GM18951 (cell line): ENCODE results near the gene NOX5.

Experiments used
- POLR2A ChIP-seq: IDR thresholded peaks from 4 replicates; pipeline ENCODE4 v1.6.1; 2011; ENCODE audit warnings: mild to moderate bottlenecking; ENCODE audit not compliant: insufficient read length, insufficient read depth; ENCODE audit errors: extremely low read depth
- in situ Hi-C: fragments of 300-500 bp; cut with MboI; formaldehyde crosslinking; loops from one replicate; pipeline ENCODE4 v1.12.0; 2022; ENCODE audit warnings: low sequenced_read_pairs, mixed read lengths, inconsistent platforms; ENCODE audit not compliant: unreplicated experiment

The NOX5 gene

GRCh38 chr15:69037977-69038376 lies 23.5 kb downstream of the NOX5 start:
- no peak for TF ChIP-seq POLR2A
- in situ Hi-C loops, result no loop called here

- in situ Hi-C loops, result no loop called here
- no peak for TF ChIP-seq POLR2A
Measured at GRCh38 chr15:69038508-69038907, 24.0 kb downstream of the NOX5 start.

GRCh38 chr15:69039516-69040225 lies 25.2 kb downstream of the NOX5 start:
- TF ChIP-seq POLR2A, result no peak
- in situ Hi-C loops, result no loop called here

- in situ Hi-C loops, result no loop called here
- no peak for TF ChIP-seq POLR2A
Measured at GRCh38 chr15:69042531-69042930, 28.0 kb downstream of the NOX5 start.

GRCh38 chr15:69045802-69046201 lies 31.3 kb downstream of the NOX5 start:
- in situ Hi-C loops, result no loop called here
- TF ChIP-seq POLR2A, result no peak

GRCh38 chr15:69046781-69047180 lies 32.3 kb downstream of the NOX5 start:
- TF ChIP-seq POLR2A, result no peak
- in situ Hi-C loops, result no loop called here

GRCh38 chr15:69049976-69050375 lies 35.5 kb downstream of the NOX5 start:
- no peak for TF ChIP-seq POLR2A
- in situ Hi-C loops, result loop anchor here (25.0 kb wide), 2 partner anchors 212 to 337 kb away; no protein-coding TSS in a partner anchor

GRCh38 chr15:69055251-69055650 lies 40.8 kb downstream of the NOX5 start:
- in situ Hi-C loops, result loop anchor here (25.0 kb wide), 2 partner anchors 207 to 332 kb away; no protein-coding TSS in a partner anchor
- no peak for TF ChIP-seq POLR2A

- no peak for TF ChIP-seq POLR2A
- in situ Hi-C loops, result loop anchor here (25.0 kb wide), 2 partner anchors 206 to 331 kb away; no protein-coding TSS in a partner anchor
Measured at GRCh38 chr15:69056365-69056764, 41.9 kb downstream of the NOX5 start.

- in situ Hi-C loops, result loop anchor here (25.0 kb wide), 2 partner anchors 203 to 328 kb away; no protein-coding TSS in a partner anchor
Measured at GRCh38 chr15:69058830-69059556, 44.5 kb downstream of the NOX5 start.

GRCh38 chr15:69059557-69059943 lies 45.1 kb downstream of the NOX5 start:
- no peak for TF ChIP-seq POLR2A
- in situ Hi-C loops, result loop anchor here (25.0 kb wide), 2 partner anchors 203 to 328 kb away; no protein-coding TSS in a partner anchor

More at GRCh38 chr15:69058830-69059556, 44.5 kb downstream of the NOX5 start:
- no peak for TF ChIP-seq POLR2A

- no peak for TF ChIP-seq POLR2A
- in situ Hi-C loops, result loop anchor here (25.0 kb wide), 2 partner anchors 202 to 327 kb away; no protein-coding TSS in a partner anchor
Measured at GRCh38 chr15:69060041-69060481, 45.6 kb downstream of the NOX5 start.

- in situ Hi-C loops, result loop anchor here (25.0 kb wide), 2 partner anchors 202 to 327 kb away; no protein-coding TSS in a partner anchor
- TF ChIP-seq POLR2A, result no peak
Measured at GRCh38 chr15:69060744-69061143, 46.2 kb downstream of the NOX5 start.
